Right lung (tissue), 5 donors: ENCODE measurements around the gene SFRP5. TPM values are rescaled to one million over a fixed set of nuclear protein-coding genes. Genes with fewer than 3 reads are reported as not detected.

ENCODE experiments used
- DNase-seq, 2 donors: peaks; one replicate each; pipeline ENCODE4 v3.0.0-alpha.2; 2013
- polyA plus RNA-seq, 5 donors: library from polyadenylated mRNA; unstranded; fragments of 120-200 nt; gene quantifications; one replicate each; pipeline versions ENCODE4 v1.2.1 to v1.2.3, GENCODE V29; 2013; ENCODE audit warnings: inconsistent platforms in 1 of 5, low replicate concordance in 1 of 5; ENCODE audit not compliant: insufficient read length in 5 of 5, insufficient read depth in 1 of 5

Gene SFRP5
- polyA plus RNA-seq, 5 donors: 3.5 to 9.7 (median 4.0) TPM

DNA sequence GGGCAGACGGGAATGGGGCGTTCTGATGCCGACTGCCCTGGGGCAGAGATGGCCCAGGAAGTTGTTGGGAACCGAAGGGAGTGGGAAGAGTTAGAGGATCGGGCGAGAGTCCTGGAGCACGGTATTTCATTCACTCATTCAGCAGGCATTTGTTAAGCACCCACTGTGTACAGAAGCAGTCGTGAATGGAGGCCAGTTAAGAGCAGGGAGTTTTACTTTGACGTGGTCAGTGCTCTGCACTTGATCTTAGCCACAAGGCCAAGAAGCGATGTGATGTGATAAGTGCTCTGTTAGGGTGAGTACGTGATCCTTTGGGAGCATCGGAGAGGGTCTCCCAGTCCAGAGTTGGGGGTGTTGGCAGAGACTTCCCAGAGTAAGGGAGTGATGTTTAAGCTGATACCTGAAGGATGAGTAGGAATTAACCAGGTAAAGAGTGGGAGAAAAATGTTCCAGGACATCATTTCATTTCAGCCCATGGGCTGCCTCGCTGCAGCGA is 34.0 kb downstream of the SFRP5 start:
- DNase-seq: no peak

DNA sequence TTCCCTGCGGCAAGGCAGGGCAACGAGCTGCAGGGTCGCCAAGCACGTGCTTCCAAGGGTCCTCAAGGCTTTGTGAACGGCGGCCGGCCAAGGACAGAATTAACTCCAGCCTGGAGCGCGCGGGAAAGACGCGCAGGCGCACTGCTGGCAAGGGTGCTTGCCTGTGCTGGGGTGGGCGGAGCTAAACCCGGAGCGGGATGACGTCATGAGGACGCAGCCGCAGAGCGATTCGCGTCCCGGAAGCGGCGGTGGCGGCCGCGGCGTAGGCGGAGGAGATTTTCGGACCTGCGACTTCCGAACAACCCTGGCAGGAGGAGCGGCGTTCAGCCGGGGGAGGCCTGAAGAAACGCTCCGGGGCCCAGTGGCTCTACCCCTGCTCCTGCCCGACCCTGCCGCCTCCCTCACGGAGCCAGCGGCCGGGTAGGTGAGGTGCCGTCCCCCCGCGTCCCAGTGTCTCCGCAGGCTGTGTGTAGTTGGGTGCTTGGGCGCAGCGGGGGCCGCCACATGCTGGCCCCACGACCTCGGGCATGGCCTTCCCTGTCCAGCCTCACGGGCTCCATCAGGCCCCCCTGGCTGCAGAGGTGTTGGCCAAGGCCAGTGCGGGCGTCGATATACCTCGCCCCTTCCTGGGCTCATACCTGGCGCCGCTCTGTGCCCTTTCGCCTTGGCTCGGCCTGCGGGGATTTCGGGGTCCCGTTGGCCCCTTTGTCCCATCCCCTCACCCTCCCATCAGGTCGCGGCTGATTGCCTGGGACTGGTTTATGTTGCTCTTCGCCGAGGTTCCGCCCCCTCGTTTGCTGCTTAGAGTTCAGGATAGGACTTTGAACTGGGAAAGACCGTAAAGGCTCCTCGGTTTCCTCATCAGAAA is 34.7 kb downstream of the SFRP5 start, which contains the start of gene ZFYVE27:
TSS of gene ZFYVE27 (plus strand) at position 227 of the 868 bp plus-strand sequence. CDS start 1,350 bp downstream, outside the sequence.
- peak; percentile 95 for DNase-seq

DNA sequence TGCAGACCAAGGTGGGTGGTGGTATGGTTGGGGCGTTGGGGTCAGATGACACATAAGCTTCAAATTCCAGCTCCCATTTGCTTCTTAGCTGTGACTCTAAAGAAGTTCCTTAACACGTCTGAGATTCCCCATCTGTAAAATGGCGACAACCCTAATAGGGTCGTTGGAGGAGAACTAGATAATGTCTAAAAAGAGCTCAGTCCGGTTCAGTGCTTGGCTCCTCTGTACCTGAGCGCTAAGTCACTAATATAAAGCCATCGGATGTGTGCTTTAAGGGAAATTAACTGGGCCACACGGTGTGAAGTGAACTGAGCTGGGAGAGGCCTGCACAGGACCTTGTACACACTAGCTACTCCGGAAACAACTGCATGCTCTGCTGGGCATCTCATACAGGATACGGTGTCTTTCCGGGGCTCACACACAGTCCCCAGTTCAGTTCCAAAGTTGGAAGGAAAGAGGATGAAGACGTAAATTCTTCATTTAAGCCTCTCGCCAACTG is 35.3 kb downstream of the SFRP5 start:
- DNase-seq: no peak

DNA sequence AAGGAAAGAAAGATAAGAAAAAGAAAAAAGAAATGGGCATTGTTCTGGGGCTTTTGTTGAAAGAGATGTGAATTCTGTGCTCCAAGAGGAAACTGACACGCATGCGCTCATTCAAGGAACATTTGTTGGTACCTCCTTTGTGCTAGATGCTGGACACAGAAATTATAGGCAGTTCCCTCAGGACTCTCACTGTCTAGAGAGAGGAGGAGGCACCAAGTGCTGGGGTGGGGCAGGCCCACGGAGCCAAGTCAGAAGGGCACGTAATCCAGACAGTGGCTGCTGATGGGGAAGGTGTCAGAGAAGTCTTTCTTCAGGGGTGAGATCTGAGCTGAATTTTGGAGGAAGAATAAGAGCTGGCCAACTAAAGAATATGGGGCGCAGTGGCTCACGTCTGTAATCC is 37.8 kb downstream of the SFRP5 start:
- no peak for DNase-seq

DNA sequence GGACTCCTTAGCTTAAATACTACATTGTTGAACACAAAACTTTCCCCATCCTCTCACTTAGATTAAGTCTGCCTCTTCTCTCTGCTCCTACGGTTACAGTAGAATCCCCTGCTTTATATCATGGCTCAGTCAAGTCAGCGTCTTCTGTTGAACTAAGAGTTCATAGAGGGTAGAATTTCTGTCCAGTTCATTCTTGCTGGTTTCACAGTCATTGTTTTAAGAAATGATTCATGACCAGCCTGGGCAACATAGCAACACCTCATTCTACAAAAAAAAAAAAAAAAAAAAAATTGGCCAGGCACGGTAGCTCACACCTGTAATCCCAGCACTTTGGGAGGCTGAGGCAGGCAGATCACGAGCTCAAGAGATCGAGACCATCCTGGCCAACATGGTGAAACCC is 38.5 kb downstream of the SFRP5 start:
- DNase-seq: no peak

DNA sequence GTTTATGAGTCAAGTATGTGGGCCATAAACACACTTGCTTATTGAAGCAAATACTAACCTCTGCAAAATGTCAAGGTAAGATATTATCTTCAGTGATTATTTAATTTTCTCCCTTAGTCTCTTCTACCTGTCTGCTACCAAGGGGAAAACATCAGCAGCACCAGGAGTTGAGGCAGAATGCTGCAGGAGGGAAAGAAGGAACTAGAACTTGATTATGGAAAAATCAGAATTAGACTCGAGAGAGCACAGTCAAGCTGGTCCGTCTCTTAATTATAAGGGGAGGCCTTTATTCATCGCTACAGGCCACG is 39.8 kb downstream of the SFRP5 start:
- DNase-seq: no peak

DNA sequence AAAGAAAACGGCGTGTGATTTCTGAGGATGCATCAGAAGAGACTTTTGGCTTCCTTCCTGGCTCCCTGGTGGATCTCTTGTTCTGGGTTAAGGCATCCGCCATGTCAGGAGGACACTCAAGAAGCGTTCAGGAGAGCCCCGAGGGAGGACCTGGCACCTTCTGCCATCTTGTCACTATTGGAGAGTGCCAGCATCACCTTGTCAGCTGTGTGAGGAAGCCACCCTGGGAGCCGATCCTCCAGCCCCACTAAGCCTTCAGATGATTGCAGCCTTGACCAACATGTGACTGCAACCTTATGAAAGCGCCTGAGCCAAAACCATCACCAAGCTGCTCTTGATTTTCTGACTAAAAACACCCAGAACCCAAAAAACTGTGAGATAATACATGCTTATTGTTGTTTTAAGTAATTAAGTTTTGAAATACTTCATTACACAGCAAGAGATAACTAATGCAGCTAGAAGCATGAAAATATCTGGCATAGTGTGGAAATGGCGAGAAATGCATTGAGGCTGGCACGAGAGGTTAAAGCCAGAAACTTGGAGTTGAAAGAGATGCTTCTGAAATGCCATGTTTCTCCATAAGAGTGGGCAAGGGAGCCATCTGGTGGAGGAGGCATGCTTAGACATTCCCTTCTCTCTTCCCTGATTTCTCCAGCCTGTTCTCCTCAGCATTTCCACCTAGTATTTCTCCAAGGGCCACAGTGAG is 40.3 kb downstream of the SFRP5 start:
- DNase-seq: peak; percentile 52 to 71

DNA sequence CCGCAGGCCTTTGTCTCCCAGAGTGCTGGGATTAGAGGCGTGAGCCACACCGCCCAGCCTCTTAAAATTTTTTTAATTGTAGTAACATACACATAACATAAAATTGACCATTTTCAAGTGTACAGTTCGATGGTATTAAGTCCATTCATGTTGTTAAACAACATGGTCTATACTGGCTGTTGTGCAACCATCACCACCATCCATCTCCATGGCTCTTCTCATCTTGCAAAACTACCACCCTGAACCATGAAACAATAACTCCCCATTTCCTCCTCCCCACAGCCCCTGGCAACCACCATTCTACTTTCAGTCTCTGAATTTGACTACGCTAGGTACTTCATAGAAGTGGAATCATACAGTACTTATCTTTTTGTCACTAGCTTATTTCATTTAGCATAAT is 42.8 kb downstream of the SFRP5 start:
- DNase-seq: no peak

DNA sequence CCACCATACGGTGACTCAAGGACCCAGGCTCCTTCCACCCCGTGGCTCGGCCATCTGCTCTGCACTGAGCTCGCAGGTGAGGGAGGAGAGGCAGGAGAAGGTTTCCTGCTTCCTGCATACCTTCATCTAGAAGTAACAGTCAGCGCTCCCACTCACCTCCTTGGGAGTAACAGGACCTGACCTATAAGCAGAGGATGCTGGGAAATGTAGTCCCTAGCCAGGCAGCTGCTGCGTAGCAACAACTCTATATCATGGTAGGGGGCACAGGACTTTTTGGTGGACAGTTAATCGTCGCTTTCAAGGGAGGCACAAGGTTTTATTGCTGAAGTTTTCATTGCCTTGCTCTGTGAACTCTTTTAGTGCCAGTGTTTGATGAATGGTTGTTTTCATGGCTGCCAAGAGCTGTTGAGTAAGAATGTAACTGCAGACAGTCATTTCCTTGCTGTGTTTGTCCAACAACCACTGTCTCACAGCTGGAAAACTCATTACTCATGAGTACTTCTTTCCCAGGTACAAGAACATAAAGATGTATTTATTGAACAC is 45.1 kb downstream of the SFRP5 start:
- peak; percentile 60 for DNase-seq

DNA sequence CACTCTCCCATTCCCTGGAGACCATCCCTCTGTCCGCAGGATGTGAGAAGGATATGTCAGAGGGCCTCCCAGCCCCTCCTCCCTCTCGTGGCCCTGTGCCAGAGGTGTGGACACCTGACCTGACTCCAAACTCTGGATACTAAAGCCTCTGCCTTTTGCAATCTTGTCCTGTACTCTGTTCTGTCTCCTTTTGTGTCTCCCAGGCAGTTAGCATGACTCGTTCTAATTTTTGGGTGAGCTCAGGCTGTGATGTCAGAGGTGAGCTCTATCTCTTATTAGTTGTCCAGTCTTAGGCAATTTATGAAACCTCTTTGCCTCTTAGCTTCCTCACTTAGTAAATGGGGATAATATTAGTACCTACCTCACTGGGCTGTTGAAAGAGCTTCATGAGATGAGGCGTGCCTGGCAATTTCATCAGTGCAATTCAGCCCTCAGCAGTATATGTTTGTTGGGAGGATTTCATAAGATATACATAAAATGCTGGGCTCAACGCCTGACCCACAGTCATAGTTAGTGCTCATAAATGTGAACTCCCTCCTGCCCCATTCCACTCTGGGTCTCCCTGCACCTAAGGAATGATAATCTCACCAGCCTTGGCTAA is 47.4 kb downstream of the SFRP5 start:
- DNase-seq: no peak

DNA sequence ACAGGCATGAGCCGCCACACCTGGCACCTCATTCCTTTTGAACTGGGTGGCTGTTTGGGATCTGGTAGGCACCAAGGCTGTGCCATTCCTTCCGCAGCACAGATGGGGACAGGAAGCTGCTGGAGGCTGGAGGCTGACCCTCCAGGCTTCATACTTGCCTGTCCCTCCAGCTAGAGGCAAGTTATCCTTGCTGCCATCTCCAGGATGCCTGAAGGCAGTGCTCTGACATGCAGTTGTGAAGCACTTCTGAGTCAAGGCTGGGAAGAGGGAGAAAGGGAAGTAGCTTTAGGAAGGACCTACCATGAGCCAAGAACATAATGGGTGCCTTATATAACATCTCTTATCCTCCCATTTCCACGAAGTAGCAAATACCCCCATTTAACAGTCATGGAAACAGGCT is 48.8 kb downstream of the SFRP5 start:
- no peak for DNase-seq

DNA sequence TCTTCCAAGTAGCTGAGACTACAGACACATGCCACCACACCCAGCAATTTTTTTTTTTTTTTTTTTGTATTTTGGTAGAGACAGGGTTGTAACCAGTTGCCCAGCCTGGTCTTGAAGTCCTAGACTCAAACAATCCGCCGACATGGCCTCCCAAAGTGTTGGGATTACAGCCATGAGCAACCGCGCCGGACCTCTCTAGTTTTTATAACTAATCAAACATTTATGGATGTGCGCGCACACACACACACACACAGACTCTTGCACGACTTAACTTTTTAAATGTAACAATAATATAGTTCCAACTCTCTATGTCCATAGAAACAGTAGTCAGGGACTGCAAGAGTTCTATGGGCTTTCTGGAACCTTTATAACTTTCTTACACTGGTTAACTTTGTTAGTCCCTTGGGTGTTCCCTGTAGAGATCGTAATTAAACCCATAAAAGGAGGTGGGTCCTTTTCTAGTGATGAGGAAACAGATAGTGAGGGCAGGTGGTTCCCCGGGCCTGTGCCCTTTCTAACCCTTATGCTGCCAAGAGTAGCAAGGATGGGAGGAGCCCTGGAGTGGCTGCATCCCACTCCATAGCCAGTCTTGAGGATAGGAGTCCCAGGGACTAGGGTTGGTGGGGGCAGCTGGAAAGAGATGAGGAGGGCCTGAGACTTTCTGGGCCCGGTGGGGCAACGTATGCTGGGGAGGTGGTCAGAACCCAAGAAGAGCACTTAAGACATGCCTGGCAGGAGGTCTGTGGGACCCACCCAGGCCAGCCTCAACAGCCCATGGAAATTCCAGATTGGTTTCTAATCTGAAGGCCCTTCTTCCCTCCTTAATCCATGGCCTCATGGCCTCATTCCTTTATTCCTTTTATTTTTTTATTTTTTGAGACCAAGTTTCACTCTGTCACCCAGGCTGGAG is 49.7 kb downstream of the SFRP5 start:
- DNase-seq: no peak

DNA sequence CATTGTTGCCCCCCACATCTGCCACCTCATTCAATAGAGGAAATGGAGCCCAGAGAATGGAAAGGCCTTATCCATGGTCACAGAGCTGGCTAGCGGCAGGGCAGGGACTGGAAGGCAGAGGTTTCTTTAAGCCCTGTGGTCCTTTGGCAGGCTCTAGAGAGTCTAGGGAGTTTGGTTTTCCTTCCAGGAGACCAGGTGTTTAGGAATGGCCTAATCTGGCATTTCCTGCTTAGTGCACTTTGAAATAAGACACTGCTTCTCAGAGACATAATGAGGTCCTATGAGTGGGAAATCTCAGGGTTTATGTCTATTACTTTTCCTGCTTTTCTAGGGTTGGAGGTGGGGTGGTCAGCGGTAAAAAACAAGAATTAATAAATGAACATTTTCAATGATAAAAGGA is 52.2 kb downstream of the SFRP5 start:
- DNase-seq: no peak

DNA sequence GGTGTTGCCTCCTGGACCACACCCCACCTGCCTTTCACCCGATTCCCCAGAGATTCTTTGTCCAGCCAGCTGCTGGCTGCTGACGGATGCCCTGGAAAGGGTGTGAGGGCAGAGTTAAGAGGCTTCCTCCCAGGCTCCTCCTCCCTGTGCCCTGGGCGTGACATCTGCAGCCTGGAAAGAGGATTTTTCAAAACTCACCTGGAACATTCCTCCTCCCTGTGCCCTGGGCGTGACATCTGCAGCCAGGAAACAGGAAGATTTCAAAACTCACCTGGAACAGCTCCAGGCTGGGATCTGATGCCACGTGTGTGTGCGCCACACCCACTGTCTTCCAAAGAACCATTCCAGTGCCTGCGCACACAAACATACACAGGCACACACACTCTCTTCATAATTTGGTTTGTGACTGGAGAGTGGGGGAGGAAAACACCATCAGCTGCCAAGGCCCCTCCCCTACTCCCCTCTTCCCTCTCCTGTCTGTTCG is 53.1 kb downstream of the SFRP5 start:
- DNase-seq: peak in 1 of 2 donors; percentile 39

DNA sequence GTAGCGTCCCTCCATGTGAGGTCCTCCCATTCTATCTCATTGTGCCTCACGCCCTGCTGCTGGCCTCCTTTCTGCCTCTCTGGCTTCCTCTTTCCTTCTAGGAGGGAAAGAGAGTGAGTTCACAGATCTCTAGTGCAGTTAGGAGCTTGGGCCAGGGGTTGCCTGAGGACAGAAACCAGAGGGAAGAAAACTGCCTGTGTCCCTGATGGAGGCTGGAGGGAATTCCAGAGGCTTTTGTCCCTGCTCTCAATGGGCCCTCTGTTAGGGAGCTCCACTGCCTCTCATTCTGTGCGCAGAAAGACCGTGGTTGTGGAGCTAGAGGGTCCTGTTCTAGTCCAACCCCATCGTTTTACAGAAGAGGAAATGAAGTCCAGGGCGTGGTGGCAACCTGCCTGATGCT is 53.6 kb downstream of the SFRP5 start:
- no peak for DNase-seq

DNA sequence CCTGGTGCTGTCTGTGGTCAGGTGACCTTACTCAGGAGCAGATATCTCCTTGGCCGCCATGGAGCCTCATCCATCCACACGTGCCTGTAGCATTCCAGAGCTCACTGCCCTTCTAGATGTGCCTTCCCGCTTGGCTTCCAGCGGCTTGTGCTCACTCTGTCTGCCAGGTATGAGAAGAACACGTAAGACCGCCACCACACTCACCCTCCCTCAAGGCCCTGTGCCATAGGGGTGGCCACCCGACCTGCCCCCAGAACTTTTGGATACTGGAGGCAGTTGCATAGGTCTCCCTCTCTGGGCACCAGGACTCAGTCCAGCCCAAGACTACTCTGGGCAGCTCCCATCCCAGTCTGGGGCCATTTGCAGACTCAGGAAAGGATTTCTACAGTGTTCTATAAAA is 54.2 kb downstream of the SFRP5 start:
- no peak for DNase-seq
